Heart left ventricle (tissue), 13 donors: ENCODE data around the gene ABR.

Experiments used
- POLR2A ChIP-seq, 2 donors: fragments of 450-650 bp; IDR thresholded peaks; one replicate each; pipeline ENCODE4 v1.6.1; 2017; ENCODE audit warnings: antibody characterized with exemption in 2 of 2, mild to moderate bottlenecking in 2 of 2, moderate library complexity in 2 of 2
- TF ChIP-seq, protein P1 (sequence below), 12 donors: fragments of 200-600 bp; sonication (generic) in 4 of 12; IDR thresholded peaks; one replicate each; pipeline versions ENCODE4 v1.5.0 to v1.8.0; 2018 to 2022; ENCODE audit warnings: antibody characterized with exemption in 12 of 12, mild to moderate bottlenecking in 5 of 12
- donor health status: ischemic (EF 13 %, LVEDD 7.1; RV severe dilation, severe dysfunction).
- donor health status: DM: no; HTN: yes; CAD: no.
- donor health status: DM: no; HTN: no; CAD: no.
- donor health status: ischemic (EF 25% LVEDD 6.9; RV normal size, moderate dysfunction).
- donor health status: ischemic (EF 25% LVEDD 5.7; RV mildly dilated, moderate dysfunction).
- donor health status: ischemic (EF 35%, LVEDD 5.7; RV mildly dilated, moderate dysfunction).
- donor health status: nonischemic (EF 11% LVEDD 7.7; RV severe dilation, severe dysfunction).
- donor health status: DM: yes; HTN: yes; CAD: no.
- donor health status: PGD.
- donor health status: ischemic (EF 29% LVEDD 5.4; RV normal size, mild dysfunction).
- donor health status: nonischemic (EF 23%, LVEDD 6.1; RV moderate dilation, normal function).

DNA sequence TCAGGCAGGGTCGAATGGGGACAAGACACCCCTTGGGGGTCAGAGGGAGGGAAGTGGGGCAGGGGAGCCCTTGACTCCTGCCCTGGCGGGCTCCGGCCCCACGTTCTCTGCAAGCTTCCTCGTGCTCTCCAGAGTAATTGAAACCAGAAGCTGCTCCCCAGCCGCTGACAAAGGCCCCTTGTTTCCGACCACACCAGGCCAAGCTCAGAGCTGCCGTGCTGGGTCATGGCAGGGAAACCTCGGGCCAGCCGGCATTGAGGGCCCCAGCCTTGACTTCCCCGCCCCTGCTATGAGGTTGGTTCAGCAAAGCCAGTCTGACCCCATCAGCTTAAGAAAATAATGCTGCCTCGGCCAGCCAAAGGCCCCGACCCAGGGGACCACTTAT, 139.6 kb downstream of the ABR start:
- TF ChIP-seq, protein P1, sequence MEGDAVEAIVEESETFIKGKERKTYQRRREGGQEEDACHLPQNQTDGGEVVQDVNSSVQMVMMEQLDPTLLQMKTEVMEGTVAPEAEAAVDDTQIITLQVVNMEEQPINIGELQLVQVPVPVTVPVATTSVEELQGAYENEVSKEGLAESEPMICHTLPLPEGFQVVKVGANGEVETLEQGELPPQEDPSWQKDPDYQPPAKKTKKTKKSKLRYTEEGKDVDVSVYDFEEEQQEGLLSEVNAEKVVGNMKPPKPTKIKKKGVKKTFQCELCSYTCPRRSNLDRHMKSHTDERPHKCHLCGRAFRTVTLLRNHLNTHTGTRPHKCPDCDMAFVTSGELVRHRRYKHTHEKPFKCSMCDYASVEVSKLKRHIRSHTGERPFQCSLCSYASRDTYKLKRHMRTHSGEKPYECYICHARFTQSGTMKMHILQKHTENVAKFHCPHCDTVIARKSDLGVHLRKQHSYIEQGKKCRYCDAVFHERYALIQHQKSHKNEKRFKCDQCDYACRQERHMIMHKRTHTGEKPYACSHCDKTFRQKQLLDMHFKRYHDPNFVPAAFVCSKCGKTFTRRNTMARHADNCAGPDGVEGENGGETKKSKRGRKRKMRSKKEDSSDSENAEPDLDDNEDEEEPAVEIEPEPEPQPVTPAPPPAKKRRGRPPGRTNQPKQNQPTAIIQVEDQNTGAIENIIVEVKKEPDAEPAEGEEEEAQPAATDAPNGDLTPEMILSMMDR (IDR thresholded peaks at IDR 0.05) = no peak
- TF ChIP-seq POLR2A (IDR thresholded peaks at IDR 0.05) = no peak
